ENCODE data around the gene RNF112. TPM values are rescaled to one million over a fixed set of nuclear protein-coding genes. Genes with fewer than 3 reads are reported as not detected.

Gene RNF112
- total RNA-seq, 1 experiment from 2014 or later: 0.81 TPM

GRCh38 chr17:19424934-19425868 is 14.2 kb downstream of the RNF112 start:
- no peak overlapping the region for H2AK5ac ChIP-seq (ENCODE audit: insufficient read length, low read length)
- no peaks in the 10 kb centered on the region for H3K27me3 ChIP-seq (ENCODE audit: insufficient read depth, low read length)
- no peak overlapping the region for H3K9ac ChIP-seq (ENCODE audit: extremely low read depth, insufficient read length, low read length)

More at GRCh38 chr17:19424934-19425868, 14.2 kb downstream of the RNF112 start:
- H4K8ac ChIP-seq (replicated peaks; ENCODE audit: insufficient read length, low read depth, low read length): no peak overlapping the region
- no peak overlapping the region for H2BK15ac ChIP-seq (ENCODE audit: low read depth, low read length)
- Mint-ChIP-seq H3K4me1 (peaks cover 34 to 42% of the 10 kb centered on the region in 2 experiments), H3K27ac (no peak overlapping the region; a peak in 1 of 7 replicates), H3K9me3 (peaks cover 2 to 4% of the 10 kb centered on the region in 2 experiments; a peak in 2 of 5 replicates), H3K4me3 (no peak overlapping the region), H3K36me3 (ENCODE audit: insufficient read depth in 1 of 3, low read depth in 3 of 3) (peaks cover 2 to 6% (median 3%) of the 10 kb centered on the region in 3 experiments; a peak in 2 of 7 replicates), H3K27me3 (ENCODE audit: low read depth) (no peaks in the 10 kb centered on the region; the same call in 1 of the 2 replicates)
- H3K14ac ChIP-seq (ENCODE audit: insufficient read depth, low read length): no peak overlapping the region
- no peak overlapping the region for H2BK20ac ChIP-seq (ENCODE audit: low read depth, low read length, poor library complexity, severe bottlenecking)
- no peak overlapping the region for H3T11ph ChIP-seq (ENCODE audit: low read length)
- H2BK5ac ChIP-seq (ENCODE audit: insufficient read length, low read length): no peak overlapping the region
- no peak for DNase-seq
- TF ChIP-seq CTCF (conservative IDR thresholded peaks at IDR 0.05): no peak
- no peak overlapping the region for H2BK12ac ChIP-seq (ENCODE audit: insufficient read length, low read depth, low read length)
- no peak overlapping the region for H2AFZ ChIP-seq (ENCODE audit: low read length)
- H3K27ac ChIP-seq (ENCODE audit: insufficient read length, low read depth, low read length): no peak overlapping the region
- H3K79me1 ChIP-seq (ENCODE audit: insufficient read depth, low read depth, low read length, poor library complexity, severe bottlenecking): no peaks in the 10 kb centered on the region
- no peaks in the 10 kb centered on the region for H4K20me1 ChIP-seq (ENCODE audit: control insufficient read depth, insufficient read depth, insufficient read length)
- H3K18ac ChIP-seq (ENCODE audit: insufficient read length, low read depth, low read length): no peak overlapping the region
- H3K4ac ChIP-seq (ENCODE audit: low read depth, low read length): no peak overlapping the region
- no peaks in the 10 kb centered on the region for H3K4me1 ChIP-seq (ENCODE audit: insufficient read depth, low read length)
- no peak overlapping the region for H3K4me2 ChIP-seq (ENCODE audit: insufficient read depth, insufficient read length, low read length)
- no peak overlapping the region for H4K5ac ChIP-seq (ENCODE audit: insufficient read length, low read depth, low read length)
- no peak overlapping the region for H4K91ac ChIP-seq (ENCODE audit: insufficient read length, low read depth, low read length)
- no peak overlapping the region for H3K56ac ChIP-seq (ENCODE audit: insufficient read length, low read depth, low read length)
- no peaks in the 10 kb centered on the region for H3K79me2 ChIP-seq (ENCODE audit: insufficient read depth, low read length)
- no peaks in the 10 kb centered on the region for H3K9me3 ChIP-seq (ENCODE audit: control insufficient read depth, low read depth, low read length)
- H3K23ac ChIP-seq (ENCODE audit: insufficient read length, low read depth, low read length): no peak overlapping the region
- no peaks in the 10 kb centered on the region for H3K23me2 ChIP-seq (ENCODE audit: insufficient read length, low read depth, low read length, poor library complexity, severe bottlenecking)
- no CpG with 5 or more reads among the region's 8 CpGs for WGBS (ENCODE audit: extremely low coverage, insufficient read length, low lambda C conversion rate)
- no peak overlapping the region for H2BK120ac ChIP-seq (ENCODE audit: low read depth, low read length, poor library complexity, severe bottlenecking)

Data from H9 (cell line).